GM12878 (cell line): ENCODE results near the gene ZNF333. TPM values are rescaled to one million over a fixed set of nuclear protein-coding genes. Genes with fewer than 3 reads are reported as not detected.

Experiments
- ATAC-seq: fragments of 200-7000 bp; cut with Tn5 transposase; 3 replicates; pipeline ENCODE4 v1.9.1; 2020; ENCODE audit warnings: mild to moderate bottlenecking, moderate library complexity
- BruUV-seq: library from RNA; stranded (reverse); fragments of 400-500 nt; replicated peaks from 2 replicates; lab custom pipeline; 2021; lab: Mats Ljungman, UMichigan
- CTCF ChIA-PET: fragments of 300-600 bp; sonication (Branson Sonifier 250); formaldehyde crosslinking; extraction: SDS; loops from one replicate; lab custom pipeline; 2021; ENCODE audit warnings: inconsistent platforms; lab: Yijun Ruan, JAX
- POLR2A ChIA-PET: fragments of 350-600 bp; formaldehyde crosslinking; extraction: SDS; loops from one replicate; lab custom pipeline; 2021; ENCODE audit warnings: inconsistent platforms; lab: Charles Lee
- RAD21 ChIA-PET: fragments of 300-600 bp; sonication (Branson Sonifier 250); formaldehyde crosslinking; loops from one replicate; lab custom pipeline; 2023; ENCODE audit warnings: antibody characterized with exemption; ENCODE audit not compliant: unreplicated experiment; lab: Charles Lee
- SMC1A ChIA-PET: fragments of 300-600 bp; sonication (Branson Sonifier 250); formaldehyde crosslinking; loops from one replicate; lab custom pipeline; 2023; ENCODE audit not compliant: unreplicated experiment, uncharacterized antibody; lab: Charles Lee
- DNase-seq: peaks from one replicate; pipeline ENCODE4 v3.0.0-alpha.2; 2011; ENCODE audit warnings: low read depth, low spot score
- FAIRE-seq: peaks from 3 replicates; lab custom pipeline; 2011; peaks lifted over from hg19 to GRCh38; lab: Jason Lieb, UNC
- H2AFZ ChIP-seq: 2 replicates; pipeline ENCODE4 v1.6.0; 2011; ENCODE audit warnings: low read depth, low read length, control low read depth; ENCODE audit not compliant: control insufficient read depth
- H3K27ac ChIP-seq: 2 replicates; pipeline ENCODE4 v1.5.1; 2011; ENCODE audit warnings: control low read depth; ENCODE audit not compliant: control insufficient read depth, insufficient read depth
- H3K27me3 ChIP-seq, 2 experiments: replicated peaks in 1 of 2; 2 replicates each; pipeline versions ENCODE4 v1.6.0 to v1.6.1; 2011; ENCODE audit warnings: low read length in 1 of 2; ENCODE audit not compliant: control insufficient read depth in 2 of 2, insufficient read depth in 2 of 2
- H3K36me3 ChIP-seq, 2 experiments: 2 replicates each; pipeline ENCODE4 v1.5.1; 2011; ENCODE audit warnings: low read length in 1 of 2; ENCODE audit not compliant: control insufficient read depth in 2 of 2, insufficient read depth in 2 of 2
- H3K4me1 ChIP-seq: 2 replicates; pipeline ENCODE4 v1.6.1; 2011; ENCODE audit warnings: mild to moderate bottlenecking, low read length, moderate library complexity, mixed read lengths; ENCODE audit not compliant: control insufficient read depth, insufficient read depth
- H3K4me2 ChIP-seq: 2 replicates; pipeline ENCODE4 v1.6.0; 2011; ENCODE audit warnings: control low read depth; ENCODE audit not compliant: control insufficient read depth, insufficient read depth
- H3K4me3 ChIP-seq: fragments of 200-600 bp; sonication (generic); 2 replicates; pipeline ENCODE4 v1.5.1; 2016
- H3K79me2 ChIP-seq: 2 replicates; pipeline ENCODE4 v1.6.0; 2011; ENCODE audit warnings: low read length; ENCODE audit not compliant: control insufficient read depth, insufficient read depth
- H3K9ac ChIP-seq: 2 replicates; pipeline ENCODE4 v1.8.0; 2011; ENCODE audit warnings: low read length, control low read depth, mixed read lengths; ENCODE audit not compliant: control insufficient read depth, insufficient read depth
- H3K9me3 ChIP-seq: replicated peaks from 3 replicates; pipeline ENCODE4 v1.5.1; 2011; ENCODE audit warnings: mild to moderate bottlenecking, low read length; ENCODE audit not compliant: control insufficient read depth, insufficient read depth
- H4K20me1 ChIP-seq: 2 replicates; pipeline ENCODE4 v1.6.0; 2011; ENCODE audit not compliant: control insufficient read depth, insufficient read depth
- ATF2 ChIP-seq: IDR thresholded peaks from 2 replicates; pipeline ENCODE4 v1.6.1; 2012; ENCODE audit warnings: low read length, inconsistent platforms
- BHLHE40 ChIP-seq, 2 experiments: fragments of 450-650 bp in 1 of 2; IDR thresholded peaks; 2 replicates each; pipeline ENCODE4 v1.6.1; 2011 to 2017; ENCODE audit warnings: low read depth in 2 of 2, borderline replicate concordance in 1 of 2, improper control_type of control experiment in 1 of 2, low read length in 1 of 2, mild to moderate bottlenecking in 1 of 2
- CBFB ChIP-seq: IDR thresholded peaks from 2 replicates; pipeline ENCODE4 v1.6.1; 2016; ENCODE audit warnings: antibody characterized with exemption, low read depth
- CHD4 ChIP-seq: fragments of 200-600 bp; sonication (generic); IDR thresholded peaks from 2 replicates; pipeline ENCODE4 v1.6.1; 2016; ENCODE audit warnings: mild to moderate bottlenecking
- ESRRA ChIP-seq: IDR thresholded peaks from 2 replicates; pipeline ENCODE4 v1.6.1; 2012; ENCODE audit warnings: mild to moderate bottlenecking, low read length, improper control_type of control experiment
- EZH2 ChIP-seq: IDR thresholded peaks from 2 replicates; pipeline ENCODE4 v1.6.1; 2012; ENCODE audit warnings: low read depth, mild to moderate bottlenecking, control low read depth, inconsistent platforms, low read length, borderline replicate concordance; ENCODE audit not compliant: control insufficient read depth
- FOS ChIP-seq: IDR thresholded peaks from 3 replicates; pipeline ENCODE4 v1.6.1; 2011; ENCODE audit warnings: borderline replicate concordance; ENCODE audit not compliant: insufficient read length; ENCODE audit errors: extremely low read depth
- FOXM1 ChIP-seq: IDR thresholded peaks from 2 replicates; pipeline ENCODE4 v1.6.1; 2012; ENCODE audit warnings: low read depth, mild to moderate bottlenecking, inconsistent platforms, low read length, moderate library complexity
- HDAC2 ChIP-seq: fragments of 200-600 bp; sonication (generic); IDR thresholded peaks from 2 replicates; pipeline ENCODE4 v1.6.1; 2017
- MYB ChIP-seq: fragments of 150-350 bp; IDR thresholded peaks from 2 replicates; pipeline ENCODE4 v1.6.1; 2014; ENCODE audit warnings: mild to moderate bottlenecking, low read depth, low read length, borderline replicate concordance
- NFXL1 ChIP-seq: fragments of 450-650 bp; IDR thresholded peaks from 2 replicates; pipeline ENCODE4 v1.6.1; 2017; ENCODE audit warnings: antibody characterized with exemption, mild to moderate bottlenecking, borderline replicate concordance
- REST ChIP-seq: IDR thresholded peaks from 2 replicates; pipeline ENCODE4 v1.6.1; 2012; ENCODE audit warnings: mild to moderate bottlenecking, low read depth, low read length
- SKIL ChIP-seq: fragments of 450-650 bp; IDR thresholded peaks from 2 replicates; pipeline ENCODE4 v1.6.1; 2017; ENCODE audit warnings: mild to moderate bottlenecking, low read depth, inconsistent platforms; ENCODE audit not compliant: poor library complexity, severe bottlenecking
- TCF7 ChIP-seq: IDR thresholded peaks from 2 replicates; pipeline ENCODE4 v1.6.1; 2014; ENCODE audit warnings: antibody characterized with exemption, borderline replicate concordance
- ZBED1 ChIP-seq: IDR thresholded peaks from 2 replicates; pipeline ENCODE4 v1.6.1; 2016; ENCODE audit warnings: borderline replicate concordance
- WGBS: methylation state at CpG from one replicate; pipeline ENCODE4 v1.1.6; 2016; ENCODE audit warnings: low lambda C conversion rate; ENCODE audit not compliant: insufficient replicate concordance, insufficient coverage; ENCODE audit errors: missing lambda C conversion rate; 5-methylcytosine and 5-hydroxymethylcytosine counted together
- in situ Hi-C: fragments of 300-500 bp; cut with MboI; formaldehyde crosslinking; loops from 9 replicates; pipeline ENCODE4 v1.14.3; 2018; ENCODE audit warnings: mixed read lengths
- intact Hi-C: fragments of 100-400 bp; cut with micrococcal nuclease; formaldehyde crosslinking; loops from one replicate; pipeline ENCODE4 v1.14.2; 2022; ENCODE audit not compliant: unreplicated experiment
- polyA plus RNA-seq, 11 experiments: library from polyadenylated mRNA; depleted of rRNA in 4 of 11; unstranded in 6 of 11; stranded (reverse) in 5 of 11; fragments of >200 nt; fragmentation: Nextera tagmentation in 4 of 11; fragmentation: Illumina TruSeq in 1 of 11; extraction: Ambion mirVana in 4 of 11; extraction: Trizol in 1 of 11; gene quantifications; 1 replicate in 1 of 11; 2 replicates in 10 of 11; pipeline versions ENCODE4 v1.2.1 to v1.2.3, GENCODE V29; 2011 to 2016; ENCODE audit warnings: inconsistent platforms in 2 of 11, missing spikeins in 2 of 11, low read depth in 1 of 11
- total RNA-seq, 4 experiments: library from RNA; depleted of rRNA in 3 of 4; stranded (reverse); fragments of >200 nt in 3 of 4; fragmentation: Illumina TruSeq in 1 of 4; extraction: Trizol in 1 of 4; gene quantifications; 2 replicates each; pipeline versions ENCODE4 v1.2.1 to v1.2.3, GENCODE V29; 2013 to 2021

The ZNF333 gene
- total and polyA plus RNA-seq, 10 of the 15 experiments (the other 5 are each of a cell fraction or from before 2014, with no cell fraction given) = 2.3 to 14.1 (median 5.7) TPM

- SMC1A ChIA-PET = interaction anchor here (1.0 kb wide), 1 partner anchor 86 kb away, joined by 3 read pairs; no protein-coding TSS in a partner anchor
- no peaks in the 10 kb centered on the region for H3K36me3 ChIP-seq
- no peak overlapping the region for H3K4me2 ChIP-seq
- H2AFZ ChIP-seq = no peak overlapping the region
- H3K9me3 ChIP-seq = no peaks in the 10 kb centered on the region
- in situ Hi-C loops = no loop called here
- intact Hi-C loops = no loop called here
- DNase-seq (no peak), ATAC-seq (no peak), FAIRE-seq (no peak)
- CTCF ChIA-PET = interaction anchor here (0.9 to 1.2 kb wide), 2 partner anchors 9 to 86 kb away, joined by 3 to 4 read pairs; no protein-coding TSS in a partner anchor
- whole genome bisulfite sequencing = 43% methylated on average over 6 of the region's 6 CpGs
- RAD21 ChIA-PET = interaction anchor here (1.0 kb wide), 1 partner anchor 9 kb away, joined by 3 read pairs; no protein-coding TSS in a partner anchor
- POLR2A ChIA-PET = interaction anchor here (0.6 kb wide), 1 partner anchor 44 kb away, joined by 7 read pairs; no protein-coding TSS in a partner anchor
- no peaks in the 10 kb centered on the region for H3K79me2 ChIP-seq
- BruUV-seq = no TSS peak
- H3K27me3 ChIP-seq = no peaks in the 10 kb centered on the region; a peak in 1 of 4 replicates
- no peak for TF ChIP-seq NFXL1
- TF ChIP-seq TCF7 = no peak
- TF ChIP-seq HDAC2 = no peak
- no peak for TF ChIP-seq CHD4
- no peak for TF ChIP-seq FOS
- no peak for TF ChIP-seq MYB
- no peak for TF ChIP-seq BHLHE40 (IDR thresholded peaks at IDR 0.05; ENCODE audit: borderline replicate concordance in 1 of 2, low read depth in 2 of 2, low read length in 1 of 2)
- TF ChIP-seq CBFB = no peak
- no peak for TF ChIP-seq ZBED1
- TF ChIP-seq ESRRA = no peak
- TF ChIP-seq SKIL = no peak
- no peak for TF ChIP-seq EZH2
- no peak for TF ChIP-seq ATF2
- no peak for TF ChIP-seq REST
- TF ChIP-seq FOXM1 = no peak
- H3K9ac ChIP-seq = no peak overlapping the region
- H4K20me1 ChIP-seq = no peaks in the 10 kb centered on the region
- peaks cover 3% of the 10 kb centered on the region; the same call in 1 of the 2 replicates for H3K4me1 ChIP-seq
- no peak overlapping the region for H3K27ac ChIP-seq
- H3K4me3 ChIP-seq = no peak overlapping the region
Observed at GRCh38 chr19:14659874-14660489, 29.9 kb upstream of the ZNF333 start.
